ENCODE results near the gene HILPDA.
"Not testable (repeated sequence)": the region's sequence is repeated elsewhere in the genome, so short reads cannot be mapped to it uniquely, and the experiment has no call there.

Gene HILPDA

DNA sequence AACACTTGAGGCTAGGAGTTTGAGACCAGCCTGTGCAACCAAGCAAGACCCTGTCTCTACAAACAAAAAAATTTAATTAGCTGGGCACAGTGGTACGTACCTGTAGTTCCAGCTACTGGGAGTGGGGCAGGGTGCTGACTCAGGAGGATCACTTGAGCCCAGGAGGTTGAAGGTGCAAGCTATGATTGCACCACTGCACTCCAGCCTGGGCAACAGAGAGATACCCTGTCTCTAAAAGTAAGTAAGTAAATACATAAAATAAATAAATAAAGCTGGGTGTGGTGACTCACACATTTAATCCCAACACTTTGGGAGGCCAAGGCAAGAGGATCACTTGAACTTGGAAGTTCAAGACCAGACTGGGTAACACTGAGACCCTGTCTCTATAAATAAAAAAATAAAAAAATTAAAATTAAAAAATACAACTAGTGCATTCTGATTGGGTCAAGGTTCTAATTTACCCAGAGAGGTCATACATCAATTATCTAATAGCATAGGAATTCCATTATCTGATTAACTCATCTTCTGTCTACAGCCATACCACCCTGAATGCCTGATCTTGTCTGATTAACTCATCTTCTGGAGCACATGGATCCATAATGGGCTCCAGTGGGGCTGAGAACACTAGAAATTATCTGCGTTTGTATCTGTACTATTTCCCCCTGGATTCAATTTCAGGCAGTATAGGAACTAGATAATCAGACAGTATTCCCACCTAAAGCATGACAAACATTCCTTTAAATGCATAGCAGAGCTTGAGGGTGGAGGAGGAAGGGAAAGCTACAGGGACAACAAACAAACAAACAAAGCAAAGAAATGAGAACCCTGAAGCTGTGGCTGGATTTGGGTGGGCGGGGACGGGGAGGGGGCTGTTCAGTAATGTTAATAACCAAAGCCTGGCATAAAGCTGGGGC is 21.0 kb upstream of the HILPDA start:
- DNase-seq: no peak

DNA sequence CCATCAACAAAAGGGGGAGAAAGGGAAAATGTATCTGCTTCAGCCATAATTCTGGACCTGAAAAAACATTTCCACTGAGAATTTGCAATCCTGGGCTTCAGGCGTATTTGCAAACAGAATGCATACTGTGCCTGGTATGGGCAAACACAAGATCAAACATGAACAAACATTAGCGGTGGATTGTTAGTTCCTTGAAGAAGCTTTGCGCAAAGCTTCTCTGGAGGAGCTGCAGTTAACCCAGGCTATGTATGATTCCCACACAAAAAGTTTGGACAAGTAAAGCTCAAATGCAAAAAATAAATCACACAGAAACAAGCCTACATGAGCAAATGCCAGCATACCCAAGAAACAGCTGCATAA is 20.4 kb upstream of the HILPDA start:
- no peak for DNase-seq

DNA sequence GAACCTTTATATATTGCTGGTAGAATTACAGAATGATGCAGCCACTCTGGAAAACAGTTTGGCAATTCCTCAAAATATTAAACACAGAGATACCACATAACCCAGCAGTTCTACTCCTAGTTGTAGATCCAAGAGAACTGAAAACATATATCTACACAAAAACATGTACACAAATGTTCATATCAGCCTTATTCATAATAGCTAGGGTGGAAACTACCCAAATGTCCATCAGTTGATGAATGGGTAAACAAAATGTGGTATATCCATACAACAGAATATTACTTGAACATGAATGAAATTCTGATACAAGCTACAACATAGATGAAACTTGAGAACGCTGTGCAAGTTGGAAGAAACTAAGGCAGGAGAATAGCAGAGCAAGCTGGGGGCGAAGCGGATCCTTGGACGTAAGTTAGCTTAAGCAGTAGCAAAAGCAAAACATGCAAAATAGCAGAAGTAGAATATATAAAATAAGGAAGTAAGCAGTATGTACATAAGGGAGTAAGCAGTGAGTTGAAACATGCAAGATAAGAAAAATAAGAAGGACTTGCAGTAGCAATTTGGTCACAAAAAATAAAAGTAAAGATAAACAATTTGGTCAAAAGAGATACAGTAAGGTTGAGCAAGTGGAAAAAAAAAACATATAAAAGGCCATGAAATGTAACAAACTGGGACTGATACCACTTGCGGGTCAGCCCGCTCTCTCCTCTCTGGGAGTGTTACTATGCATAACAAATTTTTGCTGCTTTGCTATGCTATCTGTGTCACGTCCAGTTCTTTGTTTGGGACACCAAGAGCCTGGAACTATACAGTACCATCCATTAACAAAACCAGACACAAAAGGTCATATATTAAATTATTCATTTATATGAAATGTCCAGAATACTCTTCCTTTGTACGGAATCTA is 18.0 kb upstream of the HILPDA start:
- DNase-seq: peak; percentile 76

DNA sequence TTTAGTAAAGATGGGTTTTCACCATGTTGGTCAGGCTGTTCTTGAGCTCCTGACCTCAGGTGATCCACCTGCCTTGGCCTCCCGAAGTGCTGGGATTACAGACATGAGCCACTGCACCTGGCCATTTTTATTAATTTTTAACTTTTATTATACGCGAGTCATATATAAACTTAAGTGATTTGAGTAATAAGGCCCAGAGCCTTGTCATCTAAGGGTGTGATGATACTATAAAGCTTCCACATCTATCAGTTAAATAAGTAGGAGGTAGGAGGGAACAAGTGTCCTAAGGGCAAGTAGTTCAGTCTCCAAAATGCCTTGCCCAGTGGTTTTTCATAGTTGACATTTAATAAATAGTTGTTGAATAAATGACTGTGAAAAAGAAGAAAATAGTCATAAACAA is 13.3 kb upstream of the HILPDA start:
- DNase-seq: no peak

DNA sequence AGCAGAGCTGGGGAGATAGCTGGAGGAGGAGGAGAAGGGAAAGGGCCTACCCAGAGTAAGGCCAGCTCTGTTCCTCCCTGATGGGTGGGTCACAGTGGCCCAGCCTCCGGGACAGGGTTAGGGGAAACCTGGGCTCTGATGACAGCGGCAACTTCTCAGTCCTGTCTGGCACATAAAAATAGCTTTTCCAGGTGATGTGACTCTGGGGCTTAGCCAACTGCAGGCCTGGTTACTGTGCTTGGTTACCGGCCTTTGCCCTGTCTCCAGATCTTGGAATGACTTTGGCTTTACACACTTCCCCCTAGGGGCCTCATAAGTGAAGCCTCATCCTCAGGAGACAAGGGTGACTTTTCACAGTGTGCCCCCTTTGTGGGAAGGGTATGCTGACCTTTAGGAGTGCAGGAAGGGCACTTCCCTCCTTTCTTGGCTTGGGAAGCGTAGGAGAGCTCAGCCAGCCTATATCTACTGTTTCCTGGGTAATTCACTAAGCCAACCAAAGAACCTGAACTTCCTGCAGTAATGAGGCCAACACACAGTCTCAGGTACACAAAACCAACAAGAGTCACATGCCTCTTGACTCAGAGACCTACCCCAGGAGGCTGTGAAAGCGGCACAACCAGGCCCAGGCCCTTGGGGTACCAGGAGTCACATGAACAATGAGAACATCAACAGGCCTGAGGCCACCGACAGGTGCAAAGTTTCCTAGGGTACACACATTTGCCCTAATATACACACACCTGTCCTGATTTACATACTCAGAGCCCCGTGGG is 11.7 kb upstream of the HILPDA start:
- no peak for DNase-seq

DNA sequence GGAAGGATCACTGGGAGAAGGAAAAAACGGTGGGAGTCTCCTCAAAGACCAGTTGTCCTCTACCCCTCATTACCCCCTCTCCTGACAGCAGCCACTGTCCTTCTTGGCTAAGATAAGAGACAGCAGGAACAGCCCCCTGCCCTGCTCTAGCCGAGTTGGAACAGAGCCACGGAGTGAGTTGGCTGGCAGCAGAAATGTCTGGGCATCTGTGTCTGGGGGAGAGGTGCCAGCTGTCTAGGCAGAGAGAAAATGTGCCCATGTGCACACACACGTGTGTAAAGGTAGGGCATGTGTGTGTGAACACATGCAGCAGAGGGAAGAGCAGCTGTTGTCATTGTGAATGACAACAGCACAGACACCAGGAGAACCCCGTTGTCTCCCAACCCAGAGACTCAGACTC is 9.4 kb upstream of the HILPDA start:
- DNase-seq: no peak

DNA sequence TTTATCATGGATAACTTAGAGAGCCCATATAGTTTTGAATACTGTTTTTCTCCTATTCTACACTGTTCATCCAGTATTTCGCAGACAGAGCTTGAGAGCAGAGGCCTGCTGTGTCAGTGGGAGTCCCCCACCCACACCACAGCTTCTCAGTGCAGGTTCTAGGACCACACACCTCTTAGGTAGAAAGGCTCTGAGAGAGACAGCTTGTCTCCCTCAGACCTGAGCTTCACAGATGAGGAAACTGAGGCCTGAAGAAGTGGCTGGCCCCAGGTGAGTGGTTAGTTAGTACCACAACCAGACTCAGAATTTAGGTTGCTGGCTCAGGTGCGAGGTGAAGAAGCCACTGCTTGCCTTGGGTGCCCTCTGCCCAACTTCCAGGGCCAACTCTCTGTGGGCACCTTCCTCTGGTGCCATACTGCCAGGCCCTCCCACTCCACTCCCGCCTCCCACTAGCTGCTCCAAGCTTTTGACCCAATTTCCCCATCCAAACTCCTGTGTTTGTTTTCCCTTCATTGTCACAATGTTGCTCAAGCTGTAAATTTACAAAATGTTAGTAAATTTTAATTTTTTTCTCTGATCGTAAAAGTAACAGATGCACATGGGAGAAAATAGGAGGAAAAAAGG is 7.6 kb upstream of the HILPDA start:
- DNase-seq: no peak

DNA sequence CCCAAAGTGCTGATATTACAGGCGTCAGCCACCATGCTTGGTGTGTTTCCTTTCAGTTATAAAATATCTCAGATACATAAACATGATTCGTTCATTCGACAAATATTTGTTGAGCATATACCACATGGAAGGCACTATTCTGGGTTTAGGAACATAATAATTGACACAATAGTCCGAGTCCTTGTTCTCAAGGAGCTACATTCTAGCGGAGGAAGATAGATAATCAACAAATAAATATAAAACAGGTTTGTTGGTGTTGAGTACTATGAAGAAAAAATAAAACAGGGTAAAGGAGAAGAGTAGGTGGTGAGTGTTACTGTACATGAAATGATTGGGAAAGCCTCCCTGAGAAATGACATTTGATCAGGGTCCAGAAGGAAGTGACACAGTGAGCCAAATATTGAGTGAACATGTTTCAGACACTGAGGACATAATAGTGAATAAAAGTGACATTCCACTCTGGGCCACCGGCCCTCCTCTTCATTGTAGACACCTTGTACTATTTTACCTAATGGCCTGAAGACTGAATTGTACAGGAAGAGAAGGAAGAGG is 6.9 kb upstream of the HILPDA start:
- DNase-seq: no peak

DNA sequence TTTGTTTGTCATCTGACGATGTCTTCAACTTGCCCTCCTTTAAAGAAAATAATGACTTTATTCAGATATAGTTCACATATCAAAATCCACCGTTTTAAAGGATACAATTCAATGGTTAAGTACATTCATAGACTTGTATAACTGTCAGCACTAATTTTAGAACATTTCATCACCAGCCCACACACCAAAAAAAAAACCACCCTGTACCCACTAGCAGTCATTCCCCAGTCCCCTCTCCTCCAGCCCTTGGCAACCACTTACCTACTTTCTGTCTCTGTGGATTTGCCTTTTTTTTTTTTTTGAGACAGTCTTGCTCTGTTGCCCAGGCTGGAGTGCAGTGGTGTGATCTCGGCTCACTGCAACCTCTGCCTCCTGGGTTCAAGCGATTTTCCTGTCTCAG is 5.3 kb upstream of the HILPDA start:
- peak; percentile 28 for DNase-seq

DNA sequence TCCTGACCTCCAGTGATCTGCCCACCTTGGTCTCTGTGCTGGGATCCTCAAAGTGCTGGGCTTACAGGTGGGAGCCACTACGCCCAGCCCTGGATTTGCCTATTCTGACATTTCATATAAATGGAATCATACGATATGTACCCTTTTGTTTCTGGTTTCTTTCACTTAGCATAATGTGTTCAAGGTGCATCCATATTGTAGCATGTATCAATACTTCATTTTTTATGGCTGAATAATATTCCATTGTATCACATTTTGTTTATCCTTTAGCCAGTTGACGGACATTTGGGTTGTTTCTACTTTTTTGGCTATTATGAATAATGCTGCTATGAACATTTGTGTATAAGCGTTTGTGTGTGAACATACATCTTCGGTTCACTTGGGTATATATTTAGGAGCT is 4.8 kb upstream of the HILPDA start:
- DNase-seq: no peak

DNA sequence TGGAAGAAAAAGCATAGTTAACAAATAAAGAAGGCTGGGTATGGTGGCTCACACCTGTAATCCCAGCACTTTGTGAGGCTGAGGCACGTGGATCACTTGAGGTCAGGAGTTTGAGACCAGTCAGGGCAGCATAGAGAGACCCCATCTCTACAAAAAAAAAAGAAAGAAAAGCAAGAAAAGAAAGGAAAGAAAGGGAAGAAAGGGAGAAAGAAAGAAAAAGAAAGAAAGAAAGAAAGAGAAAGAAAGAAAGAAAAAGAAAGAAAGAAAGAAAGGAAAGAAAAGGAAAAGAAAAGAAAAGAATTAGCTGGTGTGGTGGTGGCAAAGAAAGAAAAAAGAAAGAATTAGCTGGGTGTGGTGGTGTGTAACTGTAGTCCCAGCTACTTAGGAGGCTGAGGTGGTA is 3.1 kb upstream of the HILPDA start:
- no peak for DNase-seq

DNA sequence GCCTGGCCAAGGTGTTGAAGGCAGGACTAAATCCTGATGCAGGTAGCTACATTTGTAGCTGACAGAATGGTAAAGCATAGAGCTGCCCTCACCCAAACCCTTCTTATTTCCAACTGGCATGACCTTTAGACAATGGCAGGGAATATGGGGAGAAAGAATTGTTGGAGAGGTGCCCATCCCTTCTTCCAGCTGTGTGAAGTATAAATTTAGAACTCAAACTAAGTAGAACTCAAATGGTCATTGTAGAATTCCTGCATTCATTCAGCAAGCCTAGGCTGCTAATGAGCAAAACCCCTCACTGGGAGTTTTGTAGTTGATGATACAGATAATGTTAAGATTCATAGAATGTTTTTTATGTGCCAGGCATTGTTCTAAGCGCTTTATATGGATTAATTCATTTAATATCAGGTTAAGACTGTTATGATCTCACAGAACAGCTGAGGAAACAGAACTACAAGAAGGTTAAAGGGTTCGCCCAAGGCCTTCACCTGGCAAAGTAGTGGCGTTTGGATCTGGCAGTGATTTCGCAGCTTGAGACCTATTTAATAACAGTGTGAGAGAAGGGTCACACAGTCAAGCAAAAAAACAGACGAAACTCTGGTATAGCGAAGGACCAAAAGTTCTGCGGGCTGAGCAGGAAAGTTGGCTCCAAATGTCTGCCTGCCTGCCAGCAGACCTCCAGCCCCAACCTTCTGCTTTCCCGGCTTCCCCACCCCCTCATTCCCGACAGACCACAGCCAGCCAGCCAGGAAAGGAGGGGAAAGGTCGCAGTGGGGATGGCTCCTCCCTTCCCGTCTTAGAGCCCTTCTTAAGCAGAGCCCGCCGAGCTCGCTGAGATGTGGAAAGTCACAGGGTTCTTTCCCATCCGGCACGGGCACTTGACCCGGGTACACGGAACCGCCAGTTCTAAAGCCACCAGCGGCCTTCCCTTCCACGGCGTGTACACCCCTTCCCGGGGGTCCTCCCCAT is 1.6 kb upstream of the HILPDA start:
- DNase-seq: no peak

DNA sequence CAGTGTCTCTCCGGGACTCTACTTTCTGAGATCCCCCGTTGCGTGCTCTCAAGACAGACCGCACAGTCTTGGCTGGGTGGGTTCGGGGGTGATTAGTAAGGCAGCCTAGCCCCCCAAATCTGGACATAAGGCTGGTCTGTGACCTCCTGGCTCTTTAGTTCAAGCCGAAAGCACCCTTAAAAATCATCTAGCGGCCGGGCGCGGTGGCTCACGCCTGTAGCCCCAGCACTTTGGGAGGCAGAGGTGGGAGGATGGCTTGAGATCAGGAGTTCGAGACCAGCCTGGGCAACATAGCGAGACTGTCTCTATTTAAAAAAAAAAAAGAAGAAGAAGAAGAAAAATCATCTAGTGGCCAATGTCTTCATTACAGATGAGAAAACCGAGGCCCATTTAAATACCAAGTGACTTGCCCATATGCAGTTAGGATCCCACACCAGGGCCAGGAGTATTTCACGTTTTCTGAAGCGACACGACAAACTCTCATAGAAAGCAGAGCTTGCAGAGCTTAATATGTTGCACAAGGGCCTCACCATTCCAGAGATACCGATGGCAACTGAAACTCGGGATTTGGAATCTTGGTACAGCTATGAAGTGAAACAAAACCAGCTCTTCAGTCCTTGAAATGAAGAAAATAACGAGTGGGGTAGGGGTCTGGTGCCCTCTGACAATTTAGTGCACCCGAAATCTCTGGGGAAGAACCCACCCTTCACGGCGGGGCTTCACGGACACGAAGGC is 703 bp upstream of the HILPDA start:
- peak; percentile 59 for DNase-seq

DNA sequence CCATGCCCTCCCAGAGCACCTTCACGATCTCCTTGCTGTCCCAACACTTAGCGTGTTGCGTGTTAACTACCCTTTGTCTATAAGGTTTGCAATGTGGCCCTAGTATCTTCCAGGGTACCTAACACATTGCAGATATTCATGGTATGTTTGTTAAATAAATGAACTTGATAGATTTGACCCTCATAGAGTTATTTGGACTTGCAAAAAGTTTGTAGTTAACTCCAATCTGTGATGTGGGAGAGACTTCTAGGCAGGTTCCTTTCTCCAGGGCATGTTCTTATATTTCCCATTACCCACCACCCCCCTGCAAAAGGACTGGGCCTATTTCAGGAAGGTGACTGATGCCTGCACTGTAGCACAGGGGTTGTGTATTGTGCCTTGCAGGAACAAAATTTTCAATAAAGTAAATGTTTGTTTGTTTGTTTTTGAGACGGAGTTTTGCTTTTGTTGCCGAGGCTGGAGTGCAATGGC is 612 bp downstream of the HILPDA start:
- DNase-seq: peak; percentile 20

DNA sequence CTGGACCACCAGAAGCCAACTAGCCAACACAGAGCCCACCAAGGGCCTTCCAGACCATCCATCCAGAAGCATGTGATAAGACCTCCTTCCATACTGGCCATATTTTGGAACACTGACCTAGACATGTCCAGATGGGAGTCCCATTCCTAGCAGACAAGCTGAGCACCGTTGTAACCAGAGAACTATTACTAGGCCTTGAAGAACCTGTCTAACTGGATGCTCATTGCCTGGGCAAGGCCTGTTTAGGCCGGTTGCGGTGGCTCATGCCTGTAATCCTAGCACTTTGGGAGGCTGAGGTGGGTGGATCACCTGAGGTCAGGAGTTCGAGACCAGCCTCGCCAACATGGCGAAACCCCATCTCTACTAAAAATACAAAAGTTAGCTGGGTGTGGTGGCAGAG is 1.7 kb downstream of the HILPDA start:
- not testable (repeated sequence) for DNase-seq

DNA sequence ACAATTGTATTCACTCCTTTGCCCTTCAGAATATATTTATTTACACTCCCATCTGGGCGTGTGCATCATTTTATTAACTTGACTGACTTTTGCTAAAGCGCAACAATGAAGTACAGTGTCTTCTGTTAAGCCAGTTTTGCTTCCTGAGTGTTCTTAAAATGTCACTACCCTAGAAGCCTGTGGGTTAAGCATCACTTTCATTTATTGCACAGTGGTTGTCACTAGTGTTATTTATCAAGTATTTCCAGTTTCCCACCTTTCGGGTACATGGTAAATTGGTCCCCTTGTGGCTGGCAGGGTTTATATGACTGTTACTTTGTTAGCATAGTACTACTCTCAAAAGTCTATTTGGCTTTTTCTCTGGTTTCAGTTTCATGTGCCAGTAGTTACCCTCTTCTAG is 3.3 kb downstream of the HILPDA start:
- no peak for DNase-seq

DNA sequence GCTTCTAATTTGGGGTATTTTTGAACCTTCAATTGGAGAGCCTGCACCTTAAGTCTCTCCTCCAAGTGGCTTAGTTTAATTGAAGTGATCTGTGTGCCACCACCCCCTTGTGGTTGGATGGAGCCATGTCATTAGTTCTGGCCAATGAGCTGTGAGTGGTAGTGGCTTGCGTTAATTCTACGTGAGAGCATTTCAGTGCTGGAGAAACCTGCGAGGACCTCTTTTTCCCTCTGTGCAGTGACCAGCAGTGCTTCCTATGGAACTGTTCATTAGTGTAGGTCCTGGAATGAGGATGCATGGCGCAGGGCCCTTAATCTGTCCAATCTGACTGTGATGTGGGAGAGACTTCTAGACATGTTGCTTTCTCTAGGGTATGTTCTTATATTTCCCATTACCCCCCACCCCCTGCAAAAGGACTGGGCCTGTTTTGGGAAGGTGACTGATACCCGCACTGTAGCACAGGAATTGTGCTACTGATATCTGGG is 3.8 kb downstream of the HILPDA start:
- peak; percentile 91 for DNase-seq

DNA sequence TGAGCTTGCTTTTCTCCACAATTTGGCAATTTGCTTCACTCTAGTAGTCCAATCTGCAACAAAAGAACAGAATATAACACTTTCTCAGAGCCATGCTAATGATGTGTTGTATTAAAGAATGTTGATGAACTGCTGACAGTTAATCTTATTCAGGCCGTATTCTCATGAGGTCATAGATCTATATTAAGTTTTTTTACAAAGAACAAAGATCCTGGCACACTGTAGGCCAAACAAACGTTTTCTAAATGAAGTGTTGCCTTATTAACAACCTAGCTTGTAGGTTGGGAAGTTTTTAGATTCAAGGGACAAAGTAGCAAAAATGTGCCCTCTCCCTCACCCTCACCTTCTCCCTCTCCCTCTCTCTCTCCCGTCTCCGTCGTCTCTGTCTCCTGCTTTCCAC is 6.8 kb downstream of the HILPDA start:
- no peak for DNase-seq

DNA sequence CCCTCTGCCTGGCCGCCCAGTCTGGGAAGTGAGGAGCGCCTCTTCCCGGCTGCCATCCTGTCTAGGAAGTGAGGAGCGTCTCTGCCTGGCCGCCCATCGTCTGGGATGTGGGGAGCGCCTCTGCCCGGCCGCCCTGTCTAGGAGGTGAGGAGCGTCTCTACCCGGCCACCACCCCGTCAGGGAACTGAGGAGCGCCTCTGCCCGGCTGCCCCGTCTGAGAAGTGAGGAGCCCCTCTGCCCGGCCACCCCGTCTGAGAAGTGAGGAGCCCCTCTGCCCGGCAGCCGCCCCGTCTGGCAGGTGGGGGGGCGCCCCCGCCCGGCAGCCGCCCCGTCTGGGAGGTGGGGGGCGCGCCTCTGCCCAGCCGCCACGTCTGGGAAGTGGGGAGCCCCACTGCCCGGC is 7.7 kb downstream of the HILPDA start:
- DNase-seq: not testable (repeated sequence)

DNA sequence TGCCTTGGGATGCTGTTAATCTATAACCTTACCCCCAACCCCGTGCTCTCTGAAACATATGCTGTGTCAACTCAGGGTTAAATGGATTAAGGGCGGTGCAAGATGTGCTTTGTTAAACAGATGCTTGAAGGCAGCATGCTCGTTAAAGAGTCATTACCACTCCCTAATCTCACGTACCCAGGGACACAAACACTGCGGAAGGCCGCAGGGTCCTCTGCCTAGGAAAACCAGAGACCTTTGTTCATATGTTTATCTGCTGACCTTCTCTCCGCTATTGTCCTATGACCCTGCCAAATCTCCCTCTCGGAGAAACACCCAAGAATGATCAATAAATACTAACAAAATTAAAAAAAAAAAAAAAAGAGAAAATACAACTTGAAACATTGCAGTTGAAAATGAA is 8.3 kb downstream of the HILPDA start:
- DNase-seq: not testable (repeated sequence)

Data from hematopoietic multipotent progenitor cell treated with erythropoietin and hydrocortisone succinate and interleukin-3 and kit ligand, for 4 days (in vitro differentiated cells).